DND-41 (cell line): ENCODE measurements around the gene RALGPS2.

ENCODE experiments used
- ATAC-seq: fragments of 200-7000 bp; cut with Tn5 transposase; 3 replicates; pipeline ENCODE4 v1.9.1; 2021; ENCODE audit warnings: low read depth; ENCODE audit not compliant: insufficient read depth
- DNase-seq: peaks from one replicate; pipeline ENCODE4 v3.0.0-alpha.2; 2020
- H2AFZ ChIP-seq: 2 replicates; pipeline ENCODE4 v1.6.0; 2012; ENCODE audit warnings: low read depth, low read length
- H3K27ac ChIP-seq: 2 replicates; pipeline ENCODE4 v1.5.1; 2012; ENCODE audit warnings: low read length, inconsistent platforms
- H3K27me3 ChIP-seq: fragments of 200-600 bp; sonication (generic); 2 replicates; pipeline ENCODE4 v1.6.0; 2012; ENCODE audit warnings: low read length, mild to moderate bottlenecking, inconsistent platforms; ENCODE audit not compliant: insufficient read depth, poor library complexity
- H3K36me3 ChIP-seq: 2 replicates; pipeline ENCODE4 v1.5.1; 2012; ENCODE audit warnings: low read length, inconsistent platforms; ENCODE audit not compliant: insufficient read depth
- H3K4me1 ChIP-seq: 2 replicates; pipeline ENCODE4 v1.5.1; 2012; ENCODE audit warnings: mild to moderate bottlenecking, low read length; ENCODE audit not compliant: insufficient read depth
- H3K4me2 ChIP-seq: 2 replicates; pipeline ENCODE4 v1.6.0; 2012; ENCODE audit warnings: mild to moderate bottlenecking, moderate library complexity, low read length, inconsistent platforms; ENCODE audit not compliant: insufficient read depth
- H3K4me3 ChIP-seq, 2 experiments: fragments of 200-600 bp in 1 of 2; shearing (Covaris generic) in 1 of 2; 2 replicates each; pipeline ENCODE4 v1.5.1; 2012 to 2016; ENCODE audit warnings: inconsistent platforms in 2 of 2, low read length in 2 of 2, mild to moderate bottlenecking in 2 of 2, low read depth in 1 of 2, moderate library complexity in 1 of 2
- H3K79me2 ChIP-seq: 2 replicates; pipeline ENCODE4 v1.6.0; 2012; ENCODE audit warnings: low read length, inconsistent platforms; ENCODE audit not compliant: insufficient read depth
- H3K9ac ChIP-seq: 2 replicates; pipeline ENCODE4 v1.6.0; 2012; ENCODE audit warnings: low read depth, mild to moderate bottlenecking, inconsistent platforms, low read length, moderate library complexity
- H3K9me3 ChIP-seq: 2 replicates; pipeline ENCODE4 v1.5.1; 2012; ENCODE audit warnings: low read length, moderate library complexity, mild to moderate bottlenecking, inconsistent platforms; ENCODE audit not compliant: insufficient read depth, severe bottlenecking
- H4K20me1 ChIP-seq: 2 replicates; pipeline ENCODE4 v1.6.0; 2012; ENCODE audit warnings: low read length; ENCODE audit not compliant: insufficient read depth
- CTCF ChIP-seq: IDR thresholded peaks from 2 replicates; pipeline ENCODE4 v1.5.1; 2012; ENCODE audit warnings: borderline replicate concordance, low read length, moderate library complexity, mild to moderate bottlenecking; ENCODE audit not compliant: poor library complexity, severe bottlenecking; ENCODE audit errors: extremely low read depth
- EZH2 ChIP-seq: IDR thresholded peaks from 3 replicates; pipeline ENCODE4 v1.6.1; 2012; ENCODE audit warnings: borderline replicate concordance, low read depth, mild to moderate bottlenecking, moderate library complexity, low read length, inconsistent platforms; ENCODE audit not compliant: severe bottlenecking

Gene RALGPS2

GRCh38 chr1:178958491-178958890, 233.4 kb downstream of the RALGPS2 start:
- Histone ChIP-seq H2AFZ (no peak overlapping the region), H4K20me1 (0 out of 2 replicates have a peak, but pooled peaks cover 3% of the 10 kb centered on the region), H3K9me3 (no peaks in the 10 kb centered on the region), H3K27ac (no peak overlapping the region), H3K4me1 (no peaks in the 10 kb centered on the region), H3K27me3 (no peaks in the 10 kb centered on the region), H3K9ac (no peak overlapping the region), H3K4me3 (no peak overlapping the region), H3K4me2 (no peak overlapping the region), H3K79me2 (no peaks in the 10 kb centered on the region), H3K36me3 (no peaks in the 10 kb centered on the region)
- TF ChIP-seq EZH2 (no peak), CTCF (no peak)
- ATAC-seq (no peak), DNase-seq (no peak)

DNA sequence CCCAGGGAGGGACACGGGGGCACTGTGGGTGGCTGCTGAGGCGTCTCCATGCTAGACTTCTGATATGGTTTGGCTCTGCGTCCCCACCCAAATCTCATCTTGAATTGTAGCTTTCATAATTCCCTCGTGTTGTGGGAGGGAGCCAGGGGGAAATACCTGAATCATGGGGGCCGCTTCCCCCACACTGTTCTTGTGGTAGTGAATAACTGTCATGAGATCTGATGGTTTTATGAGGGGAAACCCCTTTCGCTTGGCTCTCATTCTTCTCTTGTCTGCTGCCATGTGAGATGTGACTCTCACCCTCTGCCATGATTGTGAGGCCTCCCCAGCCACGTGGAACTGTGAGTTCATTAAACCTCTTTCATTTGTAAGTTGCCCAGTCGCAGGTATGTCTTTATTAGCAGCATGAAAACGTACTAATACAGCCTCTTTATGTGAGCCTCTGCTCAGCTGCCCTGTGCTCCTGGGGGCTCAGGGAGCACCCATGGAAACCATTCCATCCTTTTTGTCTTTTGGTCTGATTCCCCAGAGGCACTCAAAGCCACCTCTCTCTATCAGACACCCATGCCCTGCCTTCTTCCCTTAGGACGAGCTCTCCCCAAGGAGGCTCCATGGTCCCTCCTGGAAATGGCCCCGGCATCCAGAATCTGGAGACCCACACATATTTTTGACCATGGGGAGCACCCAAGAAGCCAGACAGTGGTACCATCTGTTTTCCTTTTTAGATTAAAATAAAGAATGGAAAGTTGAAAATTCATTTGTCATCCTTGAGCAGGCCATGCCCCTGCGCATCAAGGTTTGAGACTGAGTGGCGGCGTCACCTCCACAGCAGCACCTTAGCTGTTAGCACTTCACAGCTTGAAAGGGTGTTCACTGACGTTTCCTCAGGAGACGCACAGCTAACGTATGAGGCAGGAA, 234.8 kb downstream of the RALGPS2 start:
- H3K9me3 ChIP-seq, result no peaks in the 10 kb centered on the region
- H3K27me3 ChIP-seq, result no peaks in the 10 kb centered on the region
- no peak for TF ChIP-seq EZH2
- TF ChIP-seq CTCF, result no peak
- ATAC-seq, result no peak
- H3K4me3 ChIP-seq, result no peak overlapping the region
- H3K79me2 ChIP-seq, result no peaks in the 10 kb centered on the region
- no peak for DNase-seq
- H3K36me3 ChIP-seq, result no peaks in the 10 kb centered on the region
- no peak overlapping the region for H3K27ac ChIP-seq
- H3K9ac ChIP-seq, result no peak overlapping the region
- no peak overlapping the region for H3K4me2 ChIP-seq
- 0 out of 2 replicates have a peak, but pooled peaks cover 3% of the 10 kb centered on the region for H4K20me1 ChIP-seq
- no peaks in the 10 kb centered on the region for H3K4me1 ChIP-seq
- no peak overlapping the region for H2AFZ ChIP-seq

GRCh38 chr1:178960482-178961240, 235.6 kb downstream of the RALGPS2 start:
- Histone ChIP-seq H3K9me3 (no peaks in the 10 kb centered on the region), H2AFZ (no peak overlapping the region), H3K36me3 (no peaks in the 10 kb centered on the region), H3K27me3 (no peaks in the 10 kb centered on the region), H3K4me3 (no peak overlapping the region), H3K4me2 (no peak overlapping the region), H3K9ac (no peak overlapping the region), H3K79me2 (no peaks in the 10 kb centered on the region), H3K27ac (no peak overlapping the region), H4K20me1 (0 out of 2 replicates have a peak, but pooled peaks cover 3% of the 10 kb centered on the region), H3K4me1 (no peaks in the 10 kb centered on the region)
- ATAC-seq, result no peak
- no peak for DNase-seq
- TF ChIP-seq EZH2 (no peak), CTCF (no peak)
